ENCODE data around the gene CACNA1B. TPM values are rescaled to one million over a fixed set of nuclear protein-coding genes. Genes with fewer than 3 reads are reported as not detected.

Gene CACNA1B
- total RNA-seq, 1 donor from 2014 or later, result 0.13 TPM

DNA sequence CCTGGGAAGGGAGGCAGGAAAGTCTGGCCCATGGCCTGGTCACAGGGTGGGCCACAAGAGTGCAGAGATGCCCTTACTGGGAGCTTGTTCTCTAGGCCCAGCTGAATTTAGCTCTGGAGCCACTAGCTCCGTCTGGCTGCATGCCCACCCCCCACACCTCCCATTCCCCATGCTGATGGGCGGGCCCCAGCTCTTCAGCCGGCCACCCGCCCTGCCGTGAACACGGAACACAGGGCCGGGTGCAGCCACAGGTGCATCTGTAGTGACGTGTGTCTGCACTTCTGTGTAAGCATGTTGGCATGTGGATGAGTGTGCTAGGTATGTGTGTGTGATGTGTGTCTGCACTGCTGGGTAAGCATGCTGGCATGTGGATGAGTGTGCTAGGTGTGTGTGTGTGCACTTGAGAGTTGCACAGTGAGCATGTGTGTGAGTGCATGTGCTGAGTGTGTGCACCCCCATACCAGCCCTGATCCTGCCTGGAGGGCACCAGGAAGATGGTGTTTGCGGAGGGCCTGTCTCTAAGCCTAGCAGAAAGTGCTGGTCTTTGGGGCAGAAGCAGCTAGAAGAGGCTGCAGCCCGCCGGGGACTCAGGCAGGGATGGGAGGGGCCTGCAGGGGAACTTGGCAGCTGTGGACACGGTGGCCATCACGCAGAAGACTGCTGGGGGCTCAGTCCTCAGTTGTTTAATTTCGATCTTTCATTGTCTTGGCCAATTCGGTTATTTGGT is 136.4 kb downstream of the CACNA1B start:
- no peaks in the 10 kb centered on the region for H3K36me3 Mint-ChIP-seq (ENCODE audit: unreplicated experiment)
- no peaks in the 10 kb centered on the region for H3K9me3 Mint-ChIP-seq (ENCODE audit: unreplicated experiment)
- H3K4me1 Mint-ChIP-seq (ENCODE audit: unreplicated experiment), result no peaks in the 10 kb centered on the region
- no peaks in the 10 kb centered on the region for H3K27me3 Mint-ChIP-seq (ENCODE audit: unreplicated experiment)
- H3K27ac Mint-ChIP-seq (ENCODE audit: unreplicated experiment), result no peak overlapping the region
- no peak overlapping the region for H3K4me3 Mint-ChIP-seq (ENCODE audit: unreplicated experiment)
- TF ChIP-seq CTCF (IDR thresholded peaks at IDR 0.05), result no peak
- DNase-seq (ENCODE audit: extremely low spot score, unreplicated experiment), result no peak

GRCh38 chr9:138014563-138014945 is 137.0 kb downstream of the CACNA1B start:
- no peaks in the 10 kb centered on the region for H3K9me3 Mint-ChIP-seq (ENCODE audit: unreplicated experiment)
- no peaks in the 10 kb centered on the region for H3K27me3 Mint-ChIP-seq (ENCODE audit: unreplicated experiment)
- H3K36me3 Mint-ChIP-seq (ENCODE audit: unreplicated experiment), result no peaks in the 10 kb centered on the region
- no peak for DNase-seq (ENCODE audit: extremely low spot score, unreplicated experiment)
- no peak for TF ChIP-seq CTCF (IDR thresholded peaks at IDR 0.05)
- no peaks in the 10 kb centered on the region for H3K4me1 Mint-ChIP-seq (ENCODE audit: unreplicated experiment)
- H3K4me3 Mint-ChIP-seq (ENCODE audit: unreplicated experiment), result no peak overlapping the region
- no peak overlapping the region for H3K27ac Mint-ChIP-seq (ENCODE audit: unreplicated experiment)

GRCh38 chr9:138015021-138015829 is 137.6 kb downstream of the CACNA1B start:
- Mint-ChIP-seq H3K4me1 (ENCODE audit: unreplicated experiment) (no peaks in the 10 kb centered on the region), H3K27ac (ENCODE audit: unreplicated experiment) (no peak overlapping the region), H3K36me3 (ENCODE audit: unreplicated experiment) (no peaks in the 10 kb centered on the region), H3K4me3 (ENCODE audit: unreplicated experiment) (no peak overlapping the region), H3K27me3 (ENCODE audit: unreplicated experiment) (no peaks in the 10 kb centered on the region), H3K9me3 (ENCODE audit: unreplicated experiment) (no peaks in the 10 kb centered on the region)
- DNase-seq (ENCODE audit: extremely low spot score, unreplicated experiment), result no peak
- TF ChIP-seq CTCF (IDR thresholded peaks at IDR 0.05), result no peak

- no peaks in the 10 kb centered on the region for H3K36me3 Mint-ChIP-seq (ENCODE audit: unreplicated experiment)
- H3K4me1 Mint-ChIP-seq (ENCODE audit: unreplicated experiment), result no peaks in the 10 kb centered on the region
- no peak overlapping the region for H3K4me3 Mint-ChIP-seq (ENCODE audit: unreplicated experiment)
- peaks cover 2% of the 10 kb centered on the region for H3K27me3 Mint-ChIP-seq (ENCODE audit: unreplicated experiment)
- no peaks in the 10 kb centered on the region for H3K9me3 Mint-ChIP-seq (ENCODE audit: unreplicated experiment)
- DNase-seq (ENCODE audit: extremely low spot score, unreplicated experiment), result no peak
- TF ChIP-seq CTCF (IDR thresholded peaks at IDR 0.05), result no peak
- no peak overlapping the region for H3K27ac Mint-ChIP-seq (ENCODE audit: unreplicated experiment)
These were observed 139.0 kb downstream of the CACNA1B start for GRCh38 chr9:138016406-138017187.

Measured in osteocyte (in vitro differentiated cells).